Esophagus (tissue), 2 donors: ENCODE measurements around the gene KSR1. TPM values are rescaled to one million over a fixed set of nuclear protein-coding genes. Genes with fewer than 3 reads are reported as not detected.

Experiments
- H3K27ac ChIP-seq, 2 donors: one replicate each; pipeline ENCODE4 v1.5.1; 2013; ENCODE audit warnings: low read depth in 2 of 2, mild to moderate bottlenecking in 2 of 2, inconsistent platforms in 1 of 2, low read length in 1 of 2, moderate library complexity in 1 of 2
- H3K27me3 ChIP-seq, 2 donors: one replicate each; pipeline ENCODE4 v1.6.1; 2013; ENCODE audit warnings: low read length in 2 of 2, control low read depth in 1 of 2, mild to moderate bottlenecking in 1 of 2; ENCODE audit not compliant: insufficient read depth in 2 of 2, control insufficient read depth in 1 of 2
- H3K36me3 ChIP-seq, 2 donors: one replicate each; pipeline ENCODE4 v1.6.1; 2013; ENCODE audit warnings: low read length in 1 of 2; ENCODE audit not compliant: control insufficient read depth in 2 of 2, insufficient read depth in 2 of 2
- H3K4me1 ChIP-seq, 2 donors: one replicate each; pipeline ENCODE4 v1.6.1; 2013; ENCODE audit warnings: low read length in 1 of 2; ENCODE audit not compliant: control insufficient read depth in 2 of 2, insufficient read depth in 2 of 2
- H3K4me3 ChIP-seq, 2 donors: one replicate each; pipeline ENCODE4 v1.5.1; 2013; ENCODE audit warnings: low read length in 2 of 2, mild to moderate bottlenecking in 2 of 2, low read depth in 1 of 2, moderate library complexity in 1 of 2
- H3K9me3 ChIP-seq, 2 donors: one replicate each; pipeline ENCODE4 v1.6.1; 2013; ENCODE audit warnings: mild to moderate bottlenecking in 2 of 2, low read depth in 1 of 2, low read length in 1 of 2, moderate library complexity in 1 of 2; ENCODE audit not compliant: control insufficient read depth in 2 of 2, insufficient read depth in 1 of 2
- WGBS, 2 donors: extraction: QIAGEN DNeasy Blood & Tissue Kit; methylation state at CpG; one replicate each; pipeline ENCODE4 v1.1.7; 2013; 5-methylcytosine and 5-hydroxymethylcytosine counted together
- polyA plus RNA-seq, 2 donors: library from polyadenylated mRNA; stranded (reverse); fragments of 200-250 nt; gene quantifications; one replicate each; pipeline ENCODE4 v1.2.3, GENCODE V29; 2013
- donor health status: healthy with polysubstance abuse.
- donor health status: Bipolar disorder and iron deficiency.

KSR1 gene
- polyA plus RNA-seq, 2 donors = 35.3 to 52.4 TPM

DNA sequence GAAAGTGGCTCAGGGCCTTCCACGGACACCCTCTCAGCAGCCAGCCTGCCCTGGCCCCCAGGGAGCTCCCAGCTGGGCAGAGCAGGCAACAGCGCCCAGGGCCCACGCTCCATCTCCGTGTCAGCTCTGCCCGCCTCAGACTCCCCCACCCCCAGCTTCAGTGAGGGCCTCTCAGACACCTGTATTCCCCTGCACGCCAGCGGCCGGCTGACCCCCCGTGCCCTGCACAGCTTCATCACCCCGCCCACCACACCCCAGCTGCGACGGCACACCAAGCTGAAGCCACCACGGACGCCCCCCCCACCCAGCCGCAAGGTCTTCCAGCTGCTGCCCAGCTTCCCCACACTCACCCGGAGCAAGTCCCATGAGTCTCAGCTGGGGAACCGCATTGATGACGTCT is 126.4 kb downstream of the KSR1 start:
- Histone ChIP-seq H3K9me3 (no peaks in the 10 kb centered on the region), H3K27ac (no peak overlapping the region), H3K27me3 (no peaks in the 10 kb centered on the region), H3K36me3 (peaks cover 18 to 31% of the 10 kb centered on the region in 2 donors), H3K4me1 (no peaks in the 10 kb centered on the region), H3K4me3 (no peak overlapping the region)
- WGBS, 2 donors = 92% methylated on average over 18 of the region's 18 CpGs

DNA sequence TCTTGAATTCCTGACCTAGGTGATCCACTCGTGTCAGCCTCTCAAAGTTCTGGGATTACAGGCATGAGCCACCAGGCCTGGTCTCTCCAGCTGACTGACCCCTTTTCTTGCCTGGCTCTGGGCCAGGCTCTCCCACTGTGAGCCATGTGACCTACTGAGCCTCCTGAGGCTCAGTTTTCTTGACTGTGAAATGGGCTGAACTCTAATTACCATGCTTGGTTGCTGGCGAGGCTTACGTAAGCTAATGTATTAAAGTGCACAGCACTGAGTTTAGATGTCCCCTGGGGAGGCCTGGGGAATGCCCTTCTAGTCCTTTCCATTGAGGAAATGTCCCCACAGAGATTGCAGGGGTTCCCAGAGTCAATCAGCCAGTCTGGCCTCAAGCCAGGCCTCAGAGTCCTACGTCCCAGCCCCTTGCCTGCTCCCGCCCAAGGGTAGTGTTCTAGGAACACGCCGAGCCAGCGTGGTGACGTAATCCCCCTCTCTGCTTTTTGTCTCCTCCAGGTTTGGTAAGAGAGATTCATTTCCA is 129.0 kb downstream of the KSR1 start:
- no peak overlapping the region for H3K27ac ChIP-seq
- H3K27me3 ChIP-seq = no peaks in the 10 kb centered on the region
- peaks cover 18 to 36% of the 10 kb centered on the region in 2 donors for H3K36me3 ChIP-seq
- H3K9me3 ChIP-seq = no peaks in the 10 kb centered on the region
- H3K4me1 ChIP-seq = no peaks in the 10 kb centered on the region
- 84 to 87% methylated on average over 9 of the region's 9 CpGs for WGBS, 2 donors
- no peak overlapping the region for H3K4me3 ChIP-seq

DNA sequence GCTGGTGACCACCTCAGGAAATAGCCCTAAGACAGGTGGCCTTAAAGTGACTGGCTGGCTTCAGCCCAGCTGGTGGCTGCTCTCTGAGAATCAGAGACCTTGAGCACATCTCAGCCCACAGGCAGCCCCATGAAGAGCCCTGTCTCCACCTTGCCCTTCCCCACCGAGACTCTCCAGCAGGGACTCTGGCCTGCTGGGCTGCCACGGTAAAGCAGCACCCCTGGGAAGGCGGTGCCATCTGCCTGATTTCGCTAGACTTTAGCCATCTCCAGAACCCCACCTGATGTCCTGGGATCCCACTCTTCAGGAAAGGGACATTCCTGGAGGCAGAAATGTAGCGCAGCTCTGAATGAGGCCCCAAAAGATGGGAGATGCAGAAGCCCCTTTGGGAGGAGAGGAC is 129.5 kb downstream of the KSR1 start:
- no peaks in the 10 kb centered on the region for H3K27me3 ChIP-seq
- no peak overlapping the region for H3K27ac ChIP-seq
- WGBS, 2 donors = 93 to 94% methylated on average over 5 of the region's 5 CpGs
- no peaks in the 10 kb centered on the region for H3K4me1 ChIP-seq
- no peaks in the 10 kb centered on the region for H3K9me3 ChIP-seq
- H3K36me3 ChIP-seq = peaks cover 18 to 42% of the 10 kb centered on the region in 2 donors
- no peak overlapping the region for H3K4me3 ChIP-seq

DNA sequence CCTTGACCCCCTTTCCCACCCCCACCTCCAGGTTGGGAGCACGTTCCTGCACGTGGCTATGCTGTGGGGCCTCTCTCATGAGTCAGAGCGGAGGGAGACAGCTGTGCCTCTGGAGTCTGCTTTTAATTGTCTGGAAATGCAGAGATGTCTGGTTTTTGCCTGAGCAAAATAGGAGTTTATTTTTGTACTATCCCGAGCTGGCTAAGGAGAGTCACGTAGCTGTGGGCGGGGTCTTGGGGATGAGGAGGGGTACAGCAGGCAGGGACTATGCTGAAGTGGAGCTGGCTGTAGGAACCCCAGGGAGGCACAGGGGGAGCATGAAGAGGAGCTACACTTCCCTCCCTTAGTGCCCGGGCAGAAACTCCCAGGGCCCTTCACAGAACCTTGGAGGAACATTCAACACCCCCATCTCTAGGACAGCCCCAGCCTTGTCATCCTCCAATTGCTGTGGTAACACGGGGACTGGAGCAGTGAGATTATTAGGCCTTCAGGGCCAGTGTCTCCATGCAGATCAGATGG is 130.0 kb downstream of the KSR1 start:
- peaks cover 18 to 42% of the 10 kb centered on the region in 2 donors for H3K36me3 ChIP-seq
- no peaks in the 10 kb centered on the region for H3K9me3 ChIP-seq
- H3K4me3 ChIP-seq = no peak overlapping the region
- no peaks in the 10 kb centered on the region for H3K27me3 ChIP-seq
- no peaks in the 10 kb centered on the region for H3K4me1 ChIP-seq
- WGBS, 2 donors = 82 to 83% methylated on average over 8 of the region's 8 CpGs
- H3K27ac ChIP-seq = no peak overlapping the region

DNA sequence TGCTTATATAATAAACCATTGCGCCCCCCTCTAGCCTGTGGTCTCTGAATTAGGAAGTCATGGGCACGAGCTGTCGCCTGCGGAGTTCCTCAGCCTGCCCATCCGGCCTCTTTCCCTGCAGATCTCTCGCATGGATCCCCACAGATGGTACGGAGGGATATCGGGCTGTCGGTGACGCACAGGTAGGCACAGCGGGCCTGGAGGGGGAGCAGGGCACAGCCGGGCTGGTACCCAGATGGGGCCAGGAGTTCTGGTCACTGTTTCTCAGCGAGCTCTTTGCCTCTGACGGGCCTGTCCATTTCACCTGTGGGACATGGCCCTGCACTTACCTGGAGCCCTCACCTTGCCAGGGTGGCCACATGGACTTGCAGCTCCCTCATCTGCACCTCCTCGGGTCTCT is 132.1 kb downstream of the KSR1 start:
- 91 to 95% methylated on average over 15 of the region's 15 CpGs for WGBS, 2 donors
- Histone ChIP-seq H3K4me1 (no peaks in the 10 kb centered on the region), H3K4me3 (no peak overlapping the region), H3K27ac (no peak overlapping the region), H3K36me3 (peaks cover 27 to 46% of the 10 kb centered on the region in 2 donors), H3K9me3 (no peaks in the 10 kb centered on the region), H3K27me3 (no peaks in the 10 kb centered on the region)

DNA sequence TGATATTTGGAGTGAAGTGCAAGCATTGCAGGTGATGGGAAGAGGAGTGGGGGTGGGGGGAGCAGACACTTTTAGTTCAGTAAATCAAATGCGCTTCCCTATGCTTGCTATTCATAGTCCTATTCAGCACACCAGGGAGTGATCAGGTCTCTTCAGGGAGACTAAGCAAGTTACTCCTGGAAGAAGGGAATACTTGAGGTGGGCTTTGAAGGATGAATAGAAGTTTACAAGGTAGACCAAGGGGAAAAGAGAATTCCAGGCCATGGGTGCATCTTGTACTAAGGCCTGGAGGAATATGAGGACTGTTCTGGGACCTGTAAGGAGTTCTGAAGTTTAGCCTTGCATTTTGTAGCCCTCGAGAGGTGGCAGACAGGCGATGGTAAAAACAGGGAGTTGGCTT is 134.6 kb downstream of the KSR1 start:
- Histone ChIP-seq H3K9me3 (no peaks in the 10 kb centered on the region), H3K27ac (no peak overlapping the region), H3K36me3 (peaks cover 26 to 46% of the 10 kb centered on the region in 2 donors), H3K27me3 (no peaks in the 10 kb centered on the region), H3K4me3 (no peak overlapping the region), H3K4me1 (no peaks in the 10 kb centered on the region)
- WGBS, 2 donors = 97 to 98% methylated on average over 3 of the region's 3 CpGs

DNA sequence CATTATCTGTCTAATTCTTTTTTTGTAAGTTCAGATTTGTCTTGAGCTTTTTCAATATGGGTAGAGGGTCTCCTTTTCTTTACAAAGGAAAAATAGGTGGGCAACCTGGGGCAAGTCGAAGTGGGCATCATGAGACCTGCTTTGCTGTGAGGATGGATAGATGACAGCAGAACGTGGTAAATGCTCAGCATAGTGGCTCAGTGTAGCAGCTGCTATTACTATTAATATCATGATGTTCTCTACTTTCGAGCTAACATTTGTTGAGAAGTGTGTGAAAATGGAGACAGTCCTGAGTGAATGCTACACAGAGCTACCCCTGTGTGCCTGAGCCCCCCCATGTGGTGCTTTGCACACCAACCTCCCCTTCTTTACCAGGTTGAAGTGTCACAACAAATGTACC is 135.7 kb downstream of the KSR1 start:
- Histone ChIP-seq H3K4me1 (no peaks in the 10 kb centered on the region), H3K9me3 (no peaks in the 10 kb centered on the region), H3K4me3 (no peak overlapping the region), H3K27me3 (no peaks in the 10 kb centered on the region), H3K27ac (no peak overlapping the region), H3K36me3 (peaks cover 23 to 44% of the 10 kb centered on the region in 2 donors)
- WGBS, 2 donors = 88 to 90% methylated on average over 3 of the region's 3 CpGs

DNA sequence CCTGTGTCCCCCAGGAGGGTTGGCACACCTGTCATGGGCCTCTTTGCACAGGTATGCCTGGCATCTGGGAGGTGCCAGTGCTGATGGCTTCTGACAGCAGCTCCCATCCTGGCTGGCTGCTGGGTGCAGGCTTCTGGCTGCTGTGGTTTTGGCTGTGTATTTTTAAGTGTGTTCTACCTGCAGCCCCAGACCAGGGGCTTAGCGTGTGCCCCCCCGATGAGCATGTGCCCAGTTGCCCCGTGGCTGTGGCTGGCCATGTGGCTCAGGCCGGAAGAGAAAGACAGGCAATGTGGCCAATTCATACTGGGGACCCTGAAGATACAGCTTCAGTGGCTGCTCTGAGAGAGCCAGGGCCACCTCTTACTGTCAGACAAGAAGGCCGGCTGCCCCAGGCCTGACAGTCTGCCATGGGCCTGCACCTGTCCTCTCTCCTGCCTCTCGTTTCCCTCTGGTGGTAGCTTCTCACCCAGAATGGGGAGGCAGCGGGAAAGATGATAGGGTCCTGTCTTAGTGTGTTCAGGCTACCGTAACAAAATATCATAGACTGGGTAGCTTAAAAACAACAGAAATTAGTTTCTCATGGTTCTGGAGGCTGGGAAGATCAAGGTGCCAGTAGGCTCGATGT is 137.1 kb downstream of the KSR1 start:
- Histone ChIP-seq H3K27me3 (no peaks in the 10 kb centered on the region), H3K4me3 (no peak overlapping the region), H3K27ac (no peak overlapping the region), H3K4me1 (no peaks in the 10 kb centered on the region), H3K9me3 (no peaks in the 10 kb centered on the region), H3K36me3 (peaks cover 15 to 51% of the 10 kb centered on the region in 2 donors)
- WGBS, 2 donors = 88 to 92% methylated on average over 9 of the region's 9 CpGs

DNA sequence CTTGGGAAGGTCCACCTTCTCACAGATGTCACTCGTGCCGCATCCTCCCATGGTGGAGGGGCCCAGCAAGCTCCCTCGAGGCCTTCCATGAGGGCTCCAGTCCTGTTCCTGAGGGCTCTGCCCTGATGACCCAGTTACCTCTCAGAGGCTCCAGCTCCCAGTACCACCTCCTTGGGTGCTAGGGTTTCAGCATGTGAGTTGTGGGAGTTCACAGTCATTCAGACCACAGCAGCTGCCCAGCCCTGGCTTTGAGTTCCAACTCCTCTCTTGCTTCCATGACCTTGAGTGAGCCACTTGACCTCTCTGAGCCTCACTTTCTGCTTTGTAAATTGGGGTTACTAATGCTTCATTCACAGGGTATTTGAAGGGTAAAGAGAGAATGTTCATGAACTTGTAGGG is 137.6 kb downstream of the KSR1 start:
- Histone ChIP-seq H3K36me3 (peaks cover 12 to 47% of the 10 kb centered on the region in 2 donors), H3K27me3 (no peaks in the 10 kb centered on the region), H3K4me1 (no peaks in the 10 kb centered on the region), H3K9me3 (no peaks in the 10 kb centered on the region), H3K27ac (no peak overlapping the region), H3K4me3 (no peak overlapping the region)
- 92 to 95% methylated on average over 3 of the region's 3 CpGs for WGBS, 2 donors

DNA sequence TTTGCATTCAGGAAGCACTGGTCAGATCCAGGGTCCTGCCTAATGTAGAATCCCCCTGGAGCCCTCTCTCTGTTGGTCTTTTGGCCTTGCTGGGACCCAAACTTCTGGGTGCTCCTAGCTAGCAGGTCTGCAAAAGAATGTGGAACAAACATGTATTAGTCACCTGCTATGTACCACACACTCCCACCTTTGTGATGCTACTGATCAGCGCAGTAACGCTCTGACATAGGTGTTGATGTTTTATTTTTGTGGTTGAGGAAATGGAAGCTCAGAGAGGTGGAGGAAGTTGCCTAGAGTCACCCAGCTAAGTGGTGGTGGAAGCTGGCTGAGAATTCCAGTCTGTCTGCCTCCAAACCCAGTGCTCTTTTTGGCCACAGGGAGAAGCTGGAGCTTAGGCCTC is 139.0 kb downstream of the KSR1 start:
- Histone ChIP-seq H3K27me3 (no peaks in the 10 kb centered on the region), H3K4me3 (no peak overlapping the region), H3K27ac (no peak overlapping the region), H3K36me3 (peaks cover 12 to 47% of the 10 kb centered on the region in 2 donors), H3K4me1 (no peaks in the 10 kb centered on the region), H3K9me3 (no peaks in the 10 kb centered on the region)
- 96 to 97% methylated on average over 2 of the region's 2 CpGs for WGBS, 2 donors
